HepG2 (cell line): ENCODE results near the gene RREB1. TPM values are rescaled to one million over a fixed set of nuclear protein-coding genes. Genes with fewer than 3 reads are reported as not detected.
A peak's percentile ranks its signal among the peaks of the same experiment; 100 is the strongest.

ENCODE experiments used
- E2F2 ChIP-seq: sonication (generic); formaldehyde crosslinking; IDR thresholded peaks from 2 replicates; pipeline ENCODE4 v1.4.0; 2020; ENCODE audit warnings: missing genetic modification reagents, borderline replicate concordance
- GABPB1 ChIP-seq: IDR thresholded peaks from 2 replicates; pipeline ENCODE4 v1.6.1; 2016; ENCODE audit warnings: mild to moderate bottlenecking, missing genetic modification reagents, moderate library complexity, missing compliant biosample characterization
- HES4 ChIP-seq: sonication (generic); formaldehyde crosslinking; IDR thresholded peaks from 2 replicates; pipeline ENCODE4 v1.9.0; 2021; ENCODE audit warnings: mild to moderate bottlenecking, missing genetic modification reagents, borderline replicate concordance
- HOXA7 ChIP-seq: sonication (generic); formaldehyde crosslinking; IDR thresholded peaks from 2 replicates; pipeline ENCODE4 v1.8.1; 2022; ENCODE audit warnings: mild to moderate bottlenecking, missing genetic modification reagents, moderate library complexity
- TAF15 ChIP-seq: fragments of 200-400 bp; formaldehyde crosslinking; IDR thresholded peaks from one replicate; pipeline ENCODE4 v1.6.1; 2018; ENCODE audit warnings: mild to moderate bottlenecking, low read depth, low read length; ENCODE audit not compliant: poor library complexity, severe bottlenecking
- TOPORS ChIP-seq: sonication (generic); formaldehyde crosslinking; IDR thresholded peaks from 2 replicates; pipeline ENCODE4 v1.8.0; 2023; ENCODE audit warnings: mild to moderate bottlenecking, missing genetic modification reagents
- ZFP1 ChIP-seq: IDR thresholded peaks from 2 replicates; pipeline ENCODE4 v1.6.1; 2016
- ZIK1 ChIP-seq: sonication (generic); formaldehyde crosslinking; IDR thresholded peaks from 2 replicates; pipeline ENCODE4 v1.5.0; 2020; ENCODE audit warnings: mild to moderate bottlenecking, low read depth, missing genetic modification reagents, borderline replicate concordance
- ZNF207 ChIP-seq: fragments of 450-650 bp; IDR thresholded peaks from 2 replicates; pipeline ENCODE4 v1.6.1; 2016; ENCODE audit warnings: antibody characterized with exemption, borderline replicate concordance
- ZNF230 ChIP-seq: sonication (generic); formaldehyde crosslinking; IDR thresholded peaks from 2 replicates; pipeline ENCODE4 v1.4.0; 2020; ENCODE audit warnings: mild to moderate bottlenecking, missing genetic modification reagents
- ZNF709 ChIP-seq: sonication (generic); formaldehyde crosslinking; IDR thresholded peaks from 2 replicates; pipeline ENCODE4 v1.5.0; 2020; ENCODE audit warnings: mild to moderate bottlenecking, missing genetic modification reagents
- polyA plus RNA-seq, 8 experiments: library from polyadenylated mRNA; depleted of rRNA in 3 of 8; stranded (reverse) in 7 of 8; unstranded in 1 of 8; fragments of >200 nt; fragmentation: Illumina TruSeq in 4 of 8; extraction: Trizol in 4 of 8; gene quantifications; 2 replicates each; pipeline versions ENCODE4 v1.2.1 to v1.2.3, GENCODE V29; 2011 to 2016; ENCODE audit warnings: low read depth in 4 of 8, missing spikeins in 1 of 8, mixed read lengths in 1 of 8; ENCODE audit not compliant: insufficient read depth in 1 of 8
- total RNA-seq, 5 experiments: library from RNA; depleted of rRNA; stranded (reverse); fragments of >200 nt; fragmentation: Illumina TruSeq; extraction: Trizol; gene quantifications; 2 replicates each; pipeline ENCODE4 v1.2.3, GENCODE V29; 2016; ENCODE audit warnings: low read depth in 1 of 5
- TF ChIP-seq, protein P1 (sequence below): sonication (generic); formaldehyde crosslinking; IDR thresholded peaks from 2 replicates; pipeline ENCODE4 v1.5.0; 2020; ENCODE audit warnings: mild to moderate bottlenecking, missing genetic modification reagents, borderline replicate concordance
- TF ChIP-seq, protein P2 (sequence below): IDR thresholded peaks from 2 replicates; pipeline ENCODE4 v1.6.1; 2016; ENCODE audit warnings: missing biosample characterization, missing genetic modification reagents, low read depth
- TF ChIP-seq, protein P3 (sequence below): IDR thresholded peaks from 2 replicates; pipeline ENCODE4 v1.6.1; 2018; ENCODE audit warnings: missing genetic modification reagents, mild to moderate bottlenecking, missing compliant biosample characterization
- TF ChIP-seq, protein P4 (sequence below): sonication (generic); formaldehyde crosslinking; IDR thresholded peaks from 2 replicates; pipeline ENCODE4 v1.5.1; 2020; ENCODE audit warnings: mild to moderate bottlenecking, missing genetic modification reagents, moderate library complexity

The RREB1 gene
- total and polyA plus RNA-seq, 2 of the 13 experiments (the other 11 are each of a cell fraction or from before 2014, with no cell fraction given), result 6.1 to 23.2 TPM

- TF ChIP-seq, protein P1, sequence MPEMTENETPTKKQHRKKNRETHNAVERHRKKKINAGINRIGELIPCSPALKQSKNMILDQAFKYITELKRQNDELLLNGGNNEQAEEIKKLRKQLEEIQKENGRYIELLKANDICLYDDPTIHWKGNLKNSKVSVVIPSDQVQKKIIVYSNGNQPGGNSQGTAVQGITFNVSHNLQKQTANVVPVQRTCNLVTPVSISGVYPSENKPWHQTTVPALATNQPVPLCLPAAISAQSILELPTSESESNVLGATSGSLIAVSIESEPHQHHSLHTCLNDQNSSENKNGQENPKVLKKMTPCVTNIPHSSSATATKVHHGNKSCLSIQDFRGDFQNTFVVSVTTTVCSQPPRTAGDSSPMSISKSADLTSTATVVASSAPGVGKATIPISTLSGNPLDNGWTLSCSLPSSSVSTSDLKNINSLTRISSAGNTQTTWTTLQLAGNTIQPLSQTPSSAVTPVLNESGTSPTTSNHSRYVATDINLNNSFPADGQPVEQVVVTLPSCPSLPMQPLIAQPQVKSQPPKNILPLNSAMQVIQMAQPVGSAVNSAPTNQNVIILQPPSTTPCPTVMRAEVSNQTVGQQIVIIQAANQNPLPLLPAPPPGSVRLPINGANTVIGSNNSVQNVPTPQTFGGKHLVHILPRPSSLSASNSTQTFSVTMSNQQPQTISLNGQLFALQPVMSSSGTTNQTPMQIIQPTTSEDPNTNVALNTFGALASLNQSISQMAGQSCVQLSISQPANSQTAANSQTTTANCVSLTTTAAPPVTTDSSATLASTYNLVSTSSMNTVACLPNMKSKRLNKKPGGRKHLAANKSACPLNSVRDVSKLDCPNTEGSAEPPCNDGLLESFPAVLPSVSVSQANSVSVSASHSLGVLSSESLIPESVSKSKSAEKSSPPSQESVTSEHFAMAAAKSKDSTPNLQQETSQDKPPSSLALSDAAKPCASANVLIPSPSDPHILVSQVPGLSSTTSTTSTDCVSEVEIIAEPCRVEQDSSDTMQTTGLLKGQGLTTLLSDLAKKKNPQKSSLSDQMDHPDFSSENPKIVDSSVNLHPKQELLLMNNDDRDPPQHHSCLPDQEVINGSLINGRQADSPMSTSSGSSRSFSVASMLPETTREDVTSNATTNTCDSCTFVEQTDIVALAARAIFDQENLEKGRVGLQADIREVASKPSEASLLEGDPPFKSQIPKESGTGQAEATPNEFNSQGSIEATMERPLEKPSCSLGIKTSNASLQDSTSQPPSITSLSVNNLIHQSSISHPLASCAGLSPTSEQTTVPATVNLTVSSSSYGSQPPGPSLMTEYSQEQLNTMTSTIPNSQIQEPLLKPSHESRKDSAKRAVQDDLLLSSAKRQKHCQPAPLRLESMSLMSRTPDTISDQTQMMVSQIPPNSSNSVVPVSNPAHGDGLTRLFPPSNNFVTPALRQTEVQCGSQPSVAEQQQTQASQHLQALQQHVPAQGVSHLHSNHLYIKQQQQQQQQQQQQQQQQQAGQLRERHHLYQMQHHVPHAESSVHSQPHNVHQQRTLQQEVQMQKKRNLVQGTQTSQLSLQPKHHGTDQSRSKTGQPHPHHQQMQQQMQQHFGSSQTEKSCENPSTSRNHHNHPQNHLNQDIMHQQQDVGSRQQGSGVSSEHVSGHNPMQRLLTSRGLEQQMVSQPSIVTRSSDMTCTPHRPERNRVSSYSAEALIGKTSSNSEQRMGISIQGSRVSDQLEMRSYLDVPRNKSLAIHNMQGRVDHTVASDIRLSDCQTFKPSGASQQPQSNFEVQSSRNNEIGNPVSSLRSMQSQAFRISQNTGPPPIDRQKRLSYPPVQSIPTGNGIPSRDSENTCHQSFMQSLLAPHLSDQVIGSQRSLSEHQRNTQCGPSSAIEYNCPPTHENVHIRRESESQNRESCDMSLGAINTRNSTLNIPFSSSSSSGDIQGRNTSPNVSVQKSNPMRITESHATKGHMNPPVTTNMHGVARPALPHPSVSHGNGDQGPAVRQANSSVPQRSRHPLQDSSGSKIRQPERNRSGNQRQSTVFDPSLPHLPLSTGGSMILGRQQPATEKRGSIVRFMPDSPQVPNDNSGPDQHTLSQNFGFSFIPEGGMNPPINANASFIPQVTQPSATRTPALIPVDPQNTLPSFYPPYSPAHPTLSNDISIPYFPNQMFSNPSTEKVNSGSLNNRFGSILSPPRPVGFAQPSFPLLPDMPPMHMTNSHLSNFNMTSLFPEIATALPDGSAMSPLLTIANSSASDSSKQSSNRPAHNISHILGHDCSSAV (CRISPR knock-in tag), result no peak
- TF ChIP-seq ZNF709 (CRISPR knock-in tag) (peak; percentile 94), ZNF230 (CRISPR knock-in tag) (peak; percentile 65; the same call in 1 of the 2 replicates), HES4 (peak; percentile 79), E2F2 (CRISPR knock-in tag) (peak; percentile 84; the same call in 1 of the 2 replicates), ZFP1 (CRISPR knock-in tag) (no peak), HOXA7 (CRISPR knock-in tag) (no peak), ZIK1 (CRISPR knock-in tag) (0 out of 2 replicates have a peak, but pooled peaks have one; percentile 35), GABPB1 (peak; percentile 74; the same call in 1 of the 2 replicates), ZNF207 (no peak), TAF15 (peak; percentile 69), TOPORS (CRISPR knock-in tag) (peak; percentile 87)
- TF ChIP-seq, protein P2, sequence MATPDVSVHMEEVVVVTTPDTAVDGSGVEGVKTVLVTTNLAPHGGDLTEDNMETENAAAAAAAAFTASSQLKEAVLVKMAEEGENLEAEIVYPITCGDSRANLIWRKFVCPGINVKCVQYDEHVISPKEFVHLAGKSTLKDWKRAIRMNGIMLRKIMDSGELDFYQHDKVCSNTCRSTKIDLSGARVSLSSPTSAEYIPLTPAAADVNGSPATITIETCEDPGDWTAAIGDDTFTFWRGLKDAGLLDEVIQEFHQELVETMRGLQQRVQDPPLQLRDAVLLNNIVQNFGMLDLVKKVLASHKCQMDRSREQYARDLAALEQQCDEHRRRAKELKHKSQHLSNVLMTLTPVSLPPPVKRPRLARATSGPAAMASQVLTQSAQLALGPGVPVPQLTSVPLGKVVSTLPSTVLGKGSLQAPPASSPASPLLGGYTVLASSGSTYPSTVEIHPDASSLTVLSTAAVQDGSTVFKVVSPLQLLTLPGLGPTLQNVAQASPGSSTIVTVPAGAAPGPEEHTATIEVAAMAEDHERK, result no peak
- TF ChIP-seq, protein P3, sequence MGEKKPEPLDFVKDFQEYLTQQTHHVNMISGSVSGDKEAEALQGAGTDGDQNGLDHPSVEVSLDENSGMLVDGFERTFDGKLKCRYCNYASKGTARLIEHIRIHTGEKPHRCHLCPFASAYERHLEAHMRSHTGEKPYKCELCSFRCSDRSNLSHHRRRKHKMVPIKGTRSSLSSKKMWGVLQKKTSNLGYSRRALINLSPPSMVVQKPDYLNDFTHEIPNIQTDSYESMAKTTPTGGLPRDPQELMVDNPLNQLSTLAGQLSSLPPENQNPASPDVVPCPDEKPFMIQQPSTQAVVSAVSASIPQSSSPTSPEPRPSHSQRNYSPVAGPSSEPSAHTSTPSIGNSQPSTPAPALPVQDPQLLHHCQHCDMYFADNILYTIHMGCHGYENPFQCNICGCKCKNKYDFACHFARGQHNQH (CRISPR knock-in tag), result 0 out of 2 replicates have a peak, but pooled peaks have one; percentile 68
- TF ChIP-seq, protein P4, sequence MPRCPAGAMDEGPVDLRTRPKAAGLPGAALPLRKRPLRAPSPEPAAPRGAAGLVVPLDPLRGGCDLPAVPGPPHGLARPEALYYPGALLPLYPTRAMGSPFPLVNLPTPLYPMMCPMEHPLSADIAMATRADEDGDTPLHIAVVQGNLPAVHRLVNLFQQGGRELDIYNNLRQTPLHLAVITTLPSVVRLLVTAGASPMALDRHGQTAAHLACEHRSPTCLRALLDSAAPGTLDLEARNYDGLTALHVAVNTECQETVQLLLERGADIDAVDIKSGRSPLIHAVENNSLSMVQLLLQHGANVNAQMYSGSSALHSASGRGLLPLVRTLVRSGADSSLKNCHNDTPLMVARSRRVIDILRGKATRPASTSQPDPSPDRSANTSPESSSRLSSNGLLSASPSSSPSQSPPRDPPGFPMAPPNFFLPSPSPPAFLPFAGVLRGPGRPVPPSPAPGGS, result peak; percentile 93
Measured at GRCh38 chr6:7140631-7141378, 33.0 kb downstream of the RREB1 start (continued).
